HCT116 (cell line): ENCODE data around the gene MICALL2. TPM values are rescaled to one million over a fixed set of nuclear protein-coding genes. Genes with fewer than 3 reads are reported as not detected.

Experiments used
- ATAC-seq: fragments of 200-7000 bp; cut with Tn5 transposase; 2 replicates; pipeline ENCODE4 v1.9.1; 2020; ENCODE audit warnings: mild to moderate bottlenecking, moderate library complexity
- BruUV-seq: library from RNA; stranded (reverse); fragments of 400-500 nt; replicated peaks from 2 replicates; lab custom pipeline; 2021; lab: Mats Ljungman, UMichigan
- CTCF ChIA-PET: fragments of 300-600 bp; sonication (Branson Sonifier 250); formaldehyde crosslinking; loops from one replicate; lab custom pipeline; 2021; ENCODE audit warnings: antibody characterized with exemption; lab: Charles Lee
- POLR2A ChIA-PET: fragments of 300-600, 350-600 bp; sonication (Branson Sonifier 250); formaldehyde crosslinking; loops from one replicate; lab custom pipeline; 2021; ENCODE audit warnings: antibody characterized with exemption; lab: Charles Lee
- RAD21 ChIA-PET, 2 experiments: fragments of 300-600 bp; sonication (Branson Sonifier 250); formaldehyde crosslinking; loops; one replicate each; lab custom pipeline; 2023; ENCODE audit warnings: low total read pairs in 2 of 2; ENCODE audit not compliant: uncharacterized antibody in 2 of 2, unreplicated experiment in 2 of 2, low non-redundant PET in 1 of 2; lab: Charles Lee
- DNase-seq: peaks from one replicate; pipeline ENCODE4 v3.0.0-alpha.2; 2010; ENCODE audit warnings: low read depth, low spot score
- H2AFZ ChIP-seq: fragments of 200-600 bp; shearing (Covaris generic), sonication (generic); 2 replicates; pipeline ENCODE4 v1.6.1; 2017; ENCODE audit warnings: low read depth, mixed run types, mixed read lengths, antibody characterized with exemption, low read length; ENCODE audit not compliant: poor library complexity, severe bottlenecking
- H3K27ac ChIP-seq: 2 replicates; pipeline ENCODE4 v1.5.1; 2012; ENCODE audit warnings: low read depth, low read length
- H3K27me3 ChIP-seq: fragments of 200-600 bp; sonication (generic); 2 replicates; pipeline ENCODE4 v1.6.1; 2016; ENCODE audit warnings: mixed run types, low read length, mixed read lengths; ENCODE audit not compliant: insufficient read depth
- H3K36me3 ChIP-seq, 2 experiments: fragments of 200-500 bp in 1 of 2; fragments of 200-600 bp in 1 of 2; sonication (Bioruptor generic) in 1 of 2; sonication (generic) in 1 of 2; 2 replicates each; pipeline versions ENCODE4 v1.5.1 to v1.6.1; 2014 to 2016; ENCODE audit warnings: low read length in 2 of 2, inconsistent platforms in 1 of 2, mixed read lengths in 1 of 2, mixed run types in 1 of 2; ENCODE audit not compliant: insufficient read depth in 2 of 2, control insufficient read depth in 1 of 2
- H3K4me1 ChIP-seq, 2 experiments: fragments of 200-600 bp in 1 of 2; sonication (generic) in 1 of 2; 2 replicates each; pipeline versions ENCODE4 v1.5.1 to v1.6.1; 2012 to 2017; ENCODE audit warnings: low read length in 2 of 2, inconsistent platforms in 1 of 2, mild to moderate bottlenecking in 1 of 2, mixed read lengths in 1 of 2, mixed run types in 1 of 2, moderate library complexity in 1 of 2; ENCODE audit not compliant: insufficient read depth in 2 of 2, control insufficient read depth in 1 of 2
- H3K4me2 ChIP-seq: fragments of 200-600 bp; sonication (generic); 2 replicates; pipeline ENCODE4 v1.6.1; 2017; ENCODE audit warnings: mixed run types, low read length, mixed read lengths
- H3K4me3 ChIP-seq, 2 experiments: fragments of 200-600 bp in 1 of 2; sonication (generic) in 1 of 2; replicated peaks in 1 of 2; 2 replicates each; pipeline ENCODE4 v1.5.1; 2011 to 2016; ENCODE audit warnings: low read length in 2 of 2, control low read depth in 1 of 2, low read depth in 1 of 2, mild to moderate bottlenecking in 1 of 2, mixed read lengths in 1 of 2, mixed run types in 1 of 2
- H3K79me2 ChIP-seq: fragments of 200-600 bp; sonication (generic); 2 replicates; pipeline ENCODE4 v1.6.1; 2017; ENCODE audit warnings: mild to moderate bottlenecking, mixed run types, low read length, moderate library complexity, mixed read lengths; ENCODE audit not compliant: insufficient read depth
- H3K9ac ChIP-seq: fragments of 200-600 bp; sonication (generic); 2 replicates; pipeline ENCODE4 v1.6.1; 2016; ENCODE audit warnings: low read length, mixed read lengths
- H3K9me2 ChIP-seq: fragments of 200-600 bp; sonication (generic), shearing (Covaris generic); 2 replicates; pipeline ENCODE4 v1.6.1; 2017; ENCODE audit warnings: mixed run types, mild to moderate bottlenecking, moderate library complexity; ENCODE audit not compliant: insufficient read depth
- H3K9me3 ChIP-seq, 2 experiments: fragments of 200-500 bp in 1 of 2; fragments of 200-600 bp in 1 of 2; sonication (Bioruptor generic) in 1 of 2; sonication (generic) in 1 of 2; 2 replicates each; pipeline ENCODE4 v1.6.1; 2014 to 2017; ENCODE audit warnings: low read length in 2 of 2, mixed read lengths in 2 of 2, inconsistent platforms in 1 of 2, low read depth in 1 of 2, mild to moderate bottlenecking in 1 of 2, mixed run types in 1 of 2, moderate library complexity in 1 of 2; ENCODE audit not compliant: control insufficient read depth in 1 of 2, insufficient read depth in 1 of 2
- H4K20me1 ChIP-seq: fragments of 200-600 bp; sonication (generic), shearing (Covaris generic); 2 replicates; pipeline ENCODE4 v1.6.1; 2017; ENCODE audit warnings: mixed run types, mild to moderate bottlenecking, moderate library complexity; ENCODE audit not compliant: insufficient read depth
- CBX3 ChIP-seq: IDR thresholded peaks from 2 replicates; pipeline ENCODE4 v1.6.1; 2012; ENCODE audit warnings: low read depth
- EGR1 ChIP-seq: IDR thresholded peaks from 2 replicates; pipeline ENCODE4 v1.6.1; 2012; ENCODE audit warnings: low read depth
- EZH2 ChIP-seq: fragments of 200-600 bp; sonication (generic); IDR thresholded peaks from 2 replicates; pipeline ENCODE4 v1.6.1; 2017; ENCODE audit warnings: antibody characterized with exemption, mixed run types
- EZH2phosphoT487 ChIP-seq: fragments of 200-600 bp; IDR thresholded peaks from 2 replicates; pipeline ENCODE4 v1.6.1; 2018; ENCODE audit warnings: antibody characterized with exemption, borderline replicate concordance
- POLR2A ChIP-seq: IDR thresholded peaks from 2 replicates; pipeline ENCODE4 v1.7.0; 2011; ENCODE audit warnings: borderline replicate concordance; ENCODE audit not compliant: insufficient read depth, insufficient read length; ENCODE audit errors: extremely low read depth
- POLR2AphosphoS5 ChIP-seq: IDR thresholded peaks from 2 replicates; pipeline ENCODE4 v1.6.1; 2011; ENCODE audit warnings: mild to moderate bottlenecking, low read depth, low read length, moderate library complexity
- RAD21 ChIP-seq: IDR thresholded peaks from 2 replicates; pipeline ENCODE4 v1.6.1; 2012; ENCODE audit warnings: low read depth, mild to moderate bottlenecking
- SIN3A ChIP-seq: IDR thresholded peaks from 2 replicates; pipeline ENCODE4 v1.6.1; 2012; ENCODE audit warnings: low read depth
- SP1 ChIP-seq: IDR thresholded peaks from 2 replicates; pipeline ENCODE4 v1.6.1; 2012; ENCODE audit warnings: low read depth
- TCF7L2 ChIP-seq: IDR thresholded peaks from 2 replicates; pipeline ENCODE4 v1.7.0; 2011; ENCODE audit warnings: borderline replicate concordance, inconsistent platforms; ENCODE audit not compliant: insufficient read depth, insufficient read length; ENCODE audit errors: extremely low read depth
- YY1 ChIP-seq: IDR thresholded peaks from 2 replicates; pipeline ENCODE4 v1.6.1; 2011; ENCODE audit warnings: low read length, low read depth, moderate library complexity, mild to moderate bottlenecking; ENCODE audit not compliant: insufficient replicate concordance; ENCODE audit errors: extremely low read depth
- ZFX ChIP-seq: fragments of 450-650 bp; IDR thresholded peaks from 2 replicates; pipeline ENCODE4 v1.6.1; 2017
- intact Hi-C: fragments of 100-400 bp; cut with micrococcal nuclease; formaldehyde crosslinking; loops from 2 replicates; pipeline ENCODE4 v1.10.0; 2022
- total RNA-seq: library from RNA; stranded (reverse); gene quantifications from one replicate; pipeline ENCODE4 v1.2.1, GENCODE V29; 2021; ENCODE audit not compliant: unreplicated experiment

The MICALL2 gene
- total RNA-seq, 1 experiment from 2014 or later = 60.7 TPM

- Histone ChIP-seq H3K36me3 (no peaks in the 10 kb centered on the region), H3K4me2 (no peak overlapping the region), H3K79me2 (no peaks in the 10 kb centered on the region), H3K9me3 (peaks cover 3 to 7% of the 10 kb centered on the region in 2 experiments; a peak in 2 of 4 replicates), H3K27me3 (no peaks in the 10 kb centered on the region), H3K9ac (no peak overlapping the region), H3K4me1 (no peaks in the 10 kb centered on the region), H4K20me1 (no peaks in the 10 kb centered on the region), H3K9me2 (no peaks in the 10 kb centered on the region), H2AFZ (no peak overlapping the region), H3K27ac (no peak overlapping the region), H3K4me3 (no peak overlapping the region)
- ChIA-PET CTCF (no interaction called here), RAD21 (no interaction called here), POLR2A (no interaction called here)
- no TSS peak for BruUV-seq
- DNase-seq = no peak
- no peak for ATAC-seq
- TF ChIP-seq POLR2AphosphoS5 (no peak), EGR1 (no peak), EZH2 (no peak), POLR2A (no peak), SP1 (no peak), CBX3 (no peak), SIN3A (no peak)
- intact Hi-C loops = no loop called here
These were observed 72.0 kb downstream of the MICALL2 start for GRCh38 chr7:1387261-1387660.

GRCh38 chr7:1386623-1387220, 72.5 kb downstream of the MICALL2 start:
- no peaks in the 10 kb centered on the region for H3K9me2 ChIP-seq
- ChIA-PET CTCF (interaction anchor here (0.9 kb wide), 1 partner anchor 88 kb away, joined by 3 read pairs; no protein-coding TSS in a partner anchor), POLR2A (no interaction called here), RAD21 (no interaction called here)
- H3K27ac ChIP-seq = no peak overlapping the region
- no peak overlapping the region for H3K4me3 ChIP-seq
- H3K79me2 ChIP-seq = no peaks in the 10 kb centered on the region
- H3K36me3 ChIP-seq = no peaks in the 10 kb centered on the region
- no TSS peak for BruUV-seq
- H3K9me3 ChIP-seq = peaks cover 3 to 4% of the 10 kb centered on the region in 2 experiments; a peak in 2 of 4 replicates
- H2AFZ ChIP-seq = no peak overlapping the region
- ATAC-seq (no peak), DNase-seq (no peak)
- H3K4me1 ChIP-seq = no peaks in the 10 kb centered on the region
- H4K20me1 ChIP-seq = no peaks in the 10 kb centered on the region
- no peaks in the 10 kb centered on the region for H3K27me3 ChIP-seq
- TF ChIP-seq YY1 = no peak
- TF ChIP-seq TCF7L2 = no peak
- TF ChIP-seq ZFX = no peak
- TF ChIP-seq RAD21 = no peak
- TF ChIP-seq EZH2phosphoT487 = no peak
- no peak overlapping the region for H3K9ac ChIP-seq
- intact Hi-C loops = no loop called here
- H3K4me2 ChIP-seq = no peak overlapping the region
